GM21786 (cell line): ENCODE measurements around the gene RAF1.
"Not testable (repeated sequence)": the region's sequence is repeated elsewhere in the genome, so short reads cannot be mapped to it uniquely, and the experiment has no call there.

ENCODE experiments used
- ATAC-seq: cut with Tn5 transposase; IDR thresholded peaks from one replicate; pipeline ENCODE4 v1.9.1; 2021; ENCODE audit not compliant: unreplicated experiment

RAF1 gene

DNA sequence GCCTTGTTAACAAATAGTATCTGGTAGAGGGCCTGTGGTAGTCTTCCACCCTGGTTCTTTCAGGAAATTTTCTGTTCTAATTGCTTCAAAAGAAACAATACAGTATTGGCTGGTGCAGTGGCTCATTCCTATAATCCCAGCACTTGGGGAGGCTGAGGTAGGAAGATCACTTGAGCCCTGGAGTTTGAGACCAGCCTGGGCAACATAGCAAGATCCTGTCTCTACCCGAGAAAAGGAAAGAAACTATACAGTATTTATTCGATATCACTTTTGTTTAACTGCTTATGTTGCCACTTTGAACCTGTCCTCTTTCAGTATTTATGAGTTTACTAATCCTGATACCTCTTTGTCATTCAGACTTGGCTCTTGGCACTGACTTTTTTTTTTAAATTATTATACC lies 102.5 kb downstream of the RAF1 start:
- no peak for ATAC-seq

DNA sequence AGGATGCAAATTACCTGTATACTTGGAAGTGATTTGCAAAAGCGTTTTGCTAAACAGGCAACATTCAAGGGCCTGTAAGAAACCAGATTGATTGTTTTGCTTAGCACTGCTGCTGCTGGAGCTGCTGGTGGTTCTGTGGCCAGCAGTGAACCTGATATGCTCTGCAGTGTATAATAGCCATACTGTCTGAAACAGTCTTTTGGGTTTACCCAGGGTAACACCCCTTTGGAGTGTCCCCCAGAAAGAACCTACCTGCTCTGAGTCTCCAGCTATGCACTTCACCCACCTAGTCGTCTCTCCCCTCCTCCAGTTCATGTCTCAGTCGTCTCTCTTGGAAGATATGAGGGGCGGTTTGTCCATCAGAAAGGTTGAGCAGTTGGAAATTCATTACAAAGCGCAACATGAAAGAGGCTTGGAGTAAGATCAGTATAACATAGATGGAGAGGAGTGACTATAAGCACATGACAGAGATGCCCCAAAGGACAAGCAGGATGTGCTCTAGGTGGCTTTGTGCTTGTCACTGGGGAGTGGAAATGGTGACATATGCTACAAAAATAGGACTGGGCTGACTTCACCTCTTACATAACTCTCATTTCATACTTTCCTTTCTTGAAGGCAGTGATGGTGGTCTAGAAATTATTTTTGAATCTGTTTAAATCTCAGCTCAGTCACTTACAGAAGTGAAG lies 103.3 kb downstream of the RAF1 start:
- peak; percentile 32 for ATAC-seq

DNA sequence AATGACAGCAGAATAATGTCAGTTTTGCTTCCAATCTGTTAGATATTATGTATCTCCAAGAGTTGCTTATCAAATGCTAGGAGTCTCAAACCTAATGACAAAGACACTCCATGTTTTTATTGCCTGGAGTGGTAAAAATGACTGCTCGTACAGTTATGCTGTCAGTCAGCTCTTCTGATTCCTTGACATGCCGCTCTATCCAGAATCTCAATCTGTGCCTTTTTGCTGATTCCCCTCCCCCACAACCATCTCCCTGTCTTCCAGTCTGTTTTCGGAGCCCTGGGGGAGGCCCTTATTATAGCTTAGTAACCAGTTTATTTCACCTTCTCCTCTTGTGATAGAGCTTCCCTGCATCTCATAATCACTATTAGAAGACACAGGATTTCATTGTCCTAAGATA lies 104.4 kb downstream of the RAF1 start:
- ATAC-seq = no peak

DNA sequence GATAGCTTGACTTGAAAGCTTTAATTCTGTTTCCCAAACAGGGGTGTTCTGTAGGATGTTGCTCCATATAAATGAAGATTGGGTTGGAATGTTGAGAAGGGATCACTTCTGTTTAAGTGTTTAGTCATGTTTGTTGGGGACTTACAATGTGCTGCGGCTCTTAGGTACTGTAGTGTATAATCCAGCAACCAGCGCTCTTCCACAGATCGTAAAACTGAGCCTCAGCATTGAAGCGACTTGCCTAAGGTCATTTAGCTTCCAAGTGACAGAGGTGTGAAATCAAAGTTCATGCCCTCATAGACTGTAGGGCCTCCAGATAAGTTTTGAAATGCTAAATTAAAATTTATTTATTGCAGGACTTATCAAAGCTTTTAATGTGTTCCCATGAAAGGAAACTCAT lies 105.2 kb downstream of the RAF1 start:
- no peak for ATAC-seq

DNA sequence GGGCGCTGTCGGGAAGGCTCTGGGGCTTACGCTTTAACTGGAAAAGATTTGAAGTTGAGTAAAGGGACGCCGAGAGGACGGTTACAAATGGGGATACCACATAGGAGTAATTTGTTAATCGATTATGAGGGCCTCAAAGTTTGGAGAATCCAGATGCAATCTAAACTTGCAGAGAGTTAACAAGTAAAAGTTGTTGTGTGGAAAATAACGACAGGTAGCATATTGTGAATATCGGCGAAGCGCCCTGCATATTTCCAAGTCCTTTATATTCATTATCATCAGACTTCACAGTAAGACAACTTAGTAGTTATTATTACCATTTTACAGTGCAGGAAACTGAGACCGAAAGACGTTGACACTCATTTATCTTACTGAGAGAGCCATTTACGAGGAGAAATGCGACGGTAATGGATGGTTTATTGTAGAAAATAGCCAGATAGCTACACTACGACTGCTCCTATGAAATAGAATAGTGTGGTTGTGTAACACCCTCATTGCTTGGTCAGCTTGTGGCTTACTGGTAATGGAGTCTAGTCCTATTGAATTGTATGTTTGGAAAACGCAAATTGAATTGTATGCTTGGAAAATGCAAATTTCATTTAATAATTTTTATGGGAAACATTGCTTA lies 106.3 kb downstream of the RAF1 start:
- ATAC-seq = no peak

DNA sequence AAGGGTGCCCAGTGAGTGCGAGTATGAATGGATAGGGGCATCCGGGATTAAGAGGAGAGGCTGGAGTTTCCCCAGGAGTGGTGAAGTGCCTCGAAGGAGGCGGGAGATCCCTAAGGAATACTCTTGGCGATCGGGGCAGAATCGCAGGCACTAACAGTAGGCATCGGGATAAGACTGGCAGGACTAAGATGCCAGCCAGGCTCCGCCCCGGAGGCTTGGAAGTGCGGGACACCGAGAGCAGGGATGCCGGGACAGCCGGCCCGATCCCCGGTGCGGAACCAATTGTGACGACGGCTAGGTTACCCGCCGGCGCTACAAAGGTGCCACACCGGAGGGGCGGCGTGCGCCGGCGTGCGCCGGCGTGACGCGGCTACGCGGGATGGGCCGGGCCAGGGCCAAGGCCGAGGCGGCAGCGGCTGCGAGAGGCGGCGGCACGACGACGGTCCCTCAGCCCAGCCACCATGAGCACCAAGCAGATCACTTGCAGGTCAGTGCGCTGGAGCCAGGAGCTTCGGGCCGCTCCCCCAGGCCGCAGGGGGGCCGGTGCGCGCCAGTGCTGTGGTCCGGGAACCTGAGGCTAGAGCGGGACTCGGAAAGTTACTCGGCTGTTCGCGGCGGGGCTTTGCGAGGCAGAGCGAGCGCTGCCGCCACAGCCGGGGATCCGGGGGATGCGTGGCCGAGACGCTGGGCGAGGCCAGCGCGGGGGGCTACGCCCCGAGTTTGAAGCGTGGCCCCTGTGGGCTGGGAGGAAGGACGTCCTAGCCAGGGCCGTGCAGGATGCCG lies 107.0 kb downstream of the RAF1 start, which contains the start of gene MKRN2:
MKRN2 (plus strand) TSS at position 398 of the 783 bp plus-strand sequence; CDS start at position 462, 64 bp downstream.
- ATAC-seq = peak; percentile 72

DNA sequence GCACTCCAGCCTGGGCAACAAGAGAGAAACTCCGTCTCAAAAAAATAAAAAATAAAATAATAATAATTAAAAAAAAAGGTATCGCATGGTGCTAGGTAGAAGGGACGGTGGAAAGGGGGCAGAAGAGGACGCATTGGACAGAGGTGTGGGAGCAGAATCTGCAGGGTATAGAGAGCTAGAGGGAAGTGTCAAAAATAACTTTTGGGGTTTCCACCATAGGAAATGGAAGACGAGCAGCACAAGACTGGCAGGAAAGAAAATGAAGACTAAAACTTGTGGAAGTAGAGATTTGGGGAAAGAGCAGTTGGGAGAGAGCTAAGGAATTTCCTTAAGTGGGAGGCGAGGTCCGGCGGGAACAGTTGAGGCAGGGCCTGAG lies 107.6 kb downstream of the RAF1 start:
- no peak for ATAC-seq

DNA sequence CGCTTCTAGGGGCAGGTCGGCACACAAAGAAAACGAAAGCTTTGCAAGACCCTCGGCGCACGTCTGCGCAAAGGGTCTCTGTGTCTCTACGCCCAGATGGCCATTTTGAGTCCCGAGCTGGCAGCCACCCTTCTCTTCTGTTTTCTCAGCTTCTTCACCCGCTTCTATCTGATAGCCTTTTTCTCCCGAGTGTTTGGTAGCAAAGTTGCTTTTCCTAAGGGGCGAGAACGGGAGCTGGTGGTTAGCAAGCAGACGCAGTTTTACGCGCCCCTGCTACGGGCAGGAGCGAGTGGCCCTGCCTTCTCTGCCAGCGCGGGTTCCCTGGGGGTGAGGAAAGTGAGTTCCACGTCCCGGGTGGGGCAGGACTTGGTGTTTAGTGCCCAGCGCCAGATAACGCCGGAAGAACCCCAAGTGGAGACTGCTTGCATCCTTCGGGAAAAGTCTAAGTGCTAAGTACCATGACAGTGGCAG lies 110.0 kb downstream of the RAF1 start:
- ATAC-seq = no peak

DNA sequence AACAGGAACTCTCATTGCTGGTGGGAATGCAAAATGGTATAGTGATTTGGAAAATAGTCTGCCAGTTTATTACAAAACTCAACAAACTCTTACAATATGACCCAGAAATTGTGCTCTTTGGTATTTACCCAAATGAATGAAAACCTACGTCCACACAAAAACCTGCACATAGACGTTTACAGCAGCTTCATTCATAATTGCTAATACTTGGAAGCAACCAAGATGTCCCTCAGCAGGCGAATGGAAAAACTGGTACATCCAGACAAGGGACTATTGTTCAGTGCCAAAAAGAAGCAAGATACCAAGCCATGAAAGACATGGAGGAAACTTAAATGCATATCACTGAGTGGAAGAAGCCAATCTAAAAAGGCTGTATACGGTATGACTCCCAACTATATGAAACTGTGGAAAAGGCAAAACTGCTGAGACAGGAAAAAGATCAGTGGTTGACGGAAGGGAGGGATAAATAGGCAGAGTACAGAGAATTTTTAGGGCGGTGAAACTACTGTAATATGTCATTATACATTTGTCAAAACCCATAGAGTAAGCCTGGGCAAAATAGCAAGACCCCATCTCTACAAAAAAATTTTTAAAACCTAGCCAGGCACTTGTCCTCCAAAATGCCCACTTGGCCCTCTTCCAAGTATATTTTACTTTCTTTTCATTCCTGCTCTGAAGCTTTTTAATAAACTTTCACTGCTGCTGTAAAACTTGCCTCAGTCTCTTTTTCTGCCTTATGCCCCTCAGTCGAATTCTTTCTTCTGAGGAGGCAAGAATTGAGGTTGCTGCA lies 113.8 kb downstream of the RAF1 start:
- no peak for ATAC-seq

DNA sequence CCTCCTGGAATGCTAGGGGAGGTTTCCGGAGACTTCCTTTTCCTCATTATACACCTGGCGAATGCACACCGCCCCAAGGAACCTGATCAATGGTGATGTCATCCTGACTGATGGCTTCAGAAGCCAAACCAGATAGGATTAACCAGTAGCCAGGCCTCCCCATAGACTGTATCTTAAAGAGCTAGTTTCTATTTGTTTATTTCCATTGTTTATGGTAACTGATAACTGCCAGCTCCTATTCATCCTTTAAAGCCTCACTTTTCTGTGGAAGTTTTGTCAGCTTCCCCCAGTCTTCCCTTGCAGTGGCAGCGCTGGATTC lies 118.5 kb downstream of the RAF1 start, which contains the start of gene MKRN2OS:
MKRN2OS (minus strand) TSS at position 27 of the 319 bp plus-strand sequence. CDS start 35 bp downstream, outside the sequence.
- no peak for ATAC-seq

DNA sequence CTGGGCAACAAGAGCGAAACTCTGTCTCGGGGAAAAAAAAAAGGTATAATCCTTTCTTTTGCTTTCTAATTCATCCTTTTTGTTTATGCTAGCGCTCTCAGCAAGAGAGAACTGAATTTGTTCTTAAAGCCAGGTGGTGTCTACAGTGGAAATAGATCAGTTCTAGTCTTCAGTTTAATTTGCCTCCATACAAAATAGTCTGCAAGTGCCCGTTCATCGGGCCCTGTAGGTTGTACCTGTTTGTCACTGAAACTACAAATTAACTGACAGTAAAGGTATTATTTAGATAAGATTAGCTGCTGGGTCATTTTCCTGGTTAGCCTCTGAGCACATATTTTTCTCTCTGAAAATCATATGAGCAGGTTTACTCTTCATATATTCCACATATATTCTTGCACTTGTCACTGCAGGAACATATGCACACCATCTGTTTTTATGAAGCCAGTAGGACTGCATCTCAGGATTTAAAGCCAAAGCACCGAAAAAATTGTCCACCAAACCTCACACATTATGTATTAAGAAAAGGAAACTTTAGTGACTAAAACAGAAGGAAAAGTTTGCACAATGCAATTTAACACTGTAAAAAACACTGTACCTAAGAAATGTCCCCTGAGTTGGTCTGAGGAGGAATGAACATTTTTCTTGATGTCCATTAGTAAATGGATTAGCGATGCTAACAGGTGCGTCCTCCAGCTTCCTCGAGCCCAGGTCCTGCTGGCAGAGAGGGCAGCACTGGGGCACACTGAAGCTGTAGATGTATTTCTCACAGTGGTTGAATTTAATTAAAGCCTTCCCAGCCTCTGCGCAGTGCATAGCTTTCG lies 119.1 kb downstream of the RAF1 start:
- ATAC-seq = no peak

DNA sequence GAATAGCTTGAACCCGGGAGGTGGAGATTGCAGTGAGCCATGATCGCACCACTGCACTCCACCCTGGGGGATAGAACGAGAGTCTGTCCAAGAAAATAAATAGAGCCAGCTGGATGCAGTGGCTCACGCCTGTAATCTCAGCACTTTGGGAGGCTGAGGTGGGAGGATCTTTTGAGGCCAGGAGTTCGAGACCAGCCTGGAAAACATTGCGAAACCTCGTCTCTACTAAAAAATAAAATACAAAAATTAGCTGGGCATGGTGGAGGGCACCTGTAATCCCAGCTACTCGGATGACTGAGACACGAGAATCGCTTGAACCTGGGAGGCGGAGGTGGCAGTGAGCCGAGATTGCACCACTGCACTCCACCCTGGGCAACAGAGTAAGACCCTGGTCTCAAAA lies 120.4 kb downstream of the RAF1 start:
- ATAC-seq = not testable (repeated sequence)

DNA sequence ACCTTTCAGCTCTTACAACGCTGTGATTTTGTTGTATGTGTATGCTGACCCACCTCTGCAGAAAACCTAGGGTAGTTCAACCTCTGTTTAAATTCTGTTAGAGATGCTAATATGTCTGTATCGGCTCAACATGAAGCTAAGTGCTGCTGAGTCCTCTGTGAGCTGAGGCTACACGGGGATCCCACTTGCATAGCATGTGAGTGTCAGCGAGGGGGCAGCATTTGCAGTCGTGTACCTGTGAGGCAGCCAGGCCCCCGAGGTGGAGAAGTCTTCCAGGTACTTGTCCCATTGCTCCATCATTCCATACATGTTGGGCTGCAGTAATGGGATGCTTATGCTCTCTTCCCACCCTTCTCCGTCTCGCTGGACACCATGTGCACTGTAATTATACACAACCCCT lies 122.3 kb downstream of the RAF1 start:
- ATAC-seq = no peak

DNA sequence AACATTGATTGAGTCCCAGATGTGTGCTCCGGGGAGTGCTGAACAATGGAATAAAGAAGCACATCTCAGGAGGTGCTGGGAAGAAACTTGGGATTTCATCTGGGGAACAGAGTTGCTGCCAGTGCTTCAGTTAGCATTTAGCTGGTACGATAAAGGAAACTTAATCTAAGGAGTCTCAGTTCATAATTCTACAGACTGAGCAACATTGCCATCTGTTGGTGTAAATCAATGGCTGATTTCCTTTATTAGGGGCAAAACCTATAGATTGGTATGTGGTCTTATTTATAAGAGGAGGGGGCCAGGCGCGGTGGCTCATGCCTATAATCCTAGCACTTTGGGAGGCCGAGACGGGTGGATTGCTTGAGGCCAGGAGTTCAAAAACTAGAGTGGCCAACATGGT lies 127.5 kb downstream of the RAF1 start:
- no peak for ATAC-seq
